Measurements from ENCODE around the gene MYO3B. TPM values are rescaled to one million over a fixed set of nuclear protein-coding genes. Genes with fewer than 3 reads are reported as not detected.

The MYO3B gene
- total RNA-seq, 2 donors from 2014 or later, result 5.2 to 10.9 TPM

- H3K9me3 Mint-ChIP-seq, result no peaks in the 10 kb centered on the region
- H3K4me1 Mint-ChIP-seq, result peaks cover 18% of the 10 kb centered on the region
- Histone ChIP-seq H3K27ac (ENCODE audit: low read depth, low read length) (no peak overlapping the region), H3K4me1 (ENCODE audit: control insufficient read depth, insufficient read depth, low read length) (peaks cover 3% of the 10 kb centered on the region), H3K36me3 (ENCODE audit: control insufficient read depth, insufficient read depth, low read length) (no peaks in the 10 kb centered on the region), H3K9ac (ENCODE audit: extremely low read depth, low read length, poor library complexity, severe bottlenecking) (no peak overlapping the region), H3K4me3 (ENCODE audit: low read length) (no peak overlapping the region), H3K9me3 (ENCODE audit: control insufficient read depth, low read length) (no peaks in the 10 kb centered on the region), H3K27me3 (ENCODE audit: control insufficient read depth, insufficient read depth, low read length, poor library complexity, severe bottlenecking) (no peaks in the 10 kb centered on the region)
- WGBS, 2 experiments (ENCODE audit: insufficient coverage in 1 of 2, insufficient read length in 1 of 2), result 89% methylated on average over 5 of the region's 5 CpGs
- no peak for TF ChIP-seq CTCF (conservative IDR thresholded peaks at IDR 0.05)
- no peaks in the 10 kb centered on the region for H3K36me3 Mint-ChIP-seq (ENCODE audit: low read depth)
- no peak overlapping the region for H3K4me3 Mint-ChIP-seq
- no peak for DNase-seq
- no peaks in the 10 kb centered on the region for H3K27me3 Mint-ChIP-seq (ENCODE audit: insufficient read depth)
- no peak overlapping the region for H3K27ac Mint-ChIP-seq
Measured at GRCh38 chr2:170514140-170514539, 336.2 kb downstream of the MYO3B start.

- H3K4me3 ChIP-seq (ENCODE audit: low read length), result no peak overlapping the region
- no peaks in the 10 kb centered on the region for H3K4me1 ChIP-seq (ENCODE audit: control insufficient read depth, insufficient read depth, low read length)
- no peaks in the 10 kb centered on the region for H3K27me3 ChIP-seq (ENCODE audit: control insufficient read depth, insufficient read depth, low read length, poor library complexity, severe bottlenecking)
- H3K4me1 Mint-ChIP-seq, result peaks cover 8% of the 10 kb centered on the region
- TF ChIP-seq CTCF (conservative IDR thresholded peaks at IDR 0.05), result no peak
- no peak overlapping the region for H3K9ac ChIP-seq (ENCODE audit: extremely low read depth, low read length, poor library complexity, severe bottlenecking)
- no peak overlapping the region for H3K27ac Mint-ChIP-seq
- H3K36me3 Mint-ChIP-seq (ENCODE audit: low read depth), result no peaks in the 10 kb centered on the region
- no peak overlapping the region for H3K27ac ChIP-seq (ENCODE audit: low read depth, low read length)
- no peaks in the 10 kb centered on the region for H3K9me3 ChIP-seq (ENCODE audit: control insufficient read depth, low read length)
- H3K27me3 Mint-ChIP-seq (ENCODE audit: insufficient read depth), result no peaks in the 10 kb centered on the region
- no peaks in the 10 kb centered on the region for H3K36me3 ChIP-seq (ENCODE audit: control insufficient read depth, insufficient read depth, low read length)
- DNase-seq, result no peak
- no peak overlapping the region for H3K4me3 Mint-ChIP-seq
- H3K9me3 Mint-ChIP-seq, result no peaks in the 10 kb centered on the region
- 14% methylated on average over 1 of the region's 1 CpG; no CpG with 5 or more reads in 1 of the 2 experiments for WGBS, 2 experiments (ENCODE audit: insufficient coverage in 1 of 2, insufficient read length in 1 of 2)
Measured at GRCh38 chr2:170517538-170517937, 339.6 kb downstream of the MYO3B start.

GRCh38 chr2:170518911-170519310 is 341.0 kb downstream of the MYO3B start:
- WGBS, 2 experiments (ENCODE audit: insufficient coverage in 1 of 2, insufficient read length in 1 of 2), result 93% methylated on average over 2 of the region's 2 CpGs; no CpG with 5 or more reads in 1 of the 2 experiments
- Mint-ChIP-seq H3K27me3 (ENCODE audit: insufficient read depth) (no peaks in the 10 kb centered on the region), H3K36me3 (ENCODE audit: low read depth) (no peaks in the 10 kb centered on the region), H3K4me3 (no peak overlapping the region), H3K27ac (no peak overlapping the region), H3K4me1 (peaks cover 8% of the 10 kb centered on the region), H3K9me3 (no peaks in the 10 kb centered on the region)
- Histone ChIP-seq H3K4me1 (ENCODE audit: control insufficient read depth, insufficient read depth, low read length) (no peaks in the 10 kb centered on the region), H3K27ac (ENCODE audit: low read depth, low read length) (no peak overlapping the region), H3K27me3 (ENCODE audit: control insufficient read depth, insufficient read depth, low read length, poor library complexity, severe bottlenecking) (no peaks in the 10 kb centered on the region), H3K36me3 (ENCODE audit: control insufficient read depth, insufficient read depth, low read length) (no peaks in the 10 kb centered on the region), H3K4me3 (ENCODE audit: low read length) (no peak overlapping the region), H3K9ac (ENCODE audit: extremely low read depth, low read length, poor library complexity, severe bottlenecking) (no peak overlapping the region), H3K9me3 (ENCODE audit: control insufficient read depth, low read length) (no peaks in the 10 kb centered on the region)
- DNase-seq, result no peak
- no peak for TF ChIP-seq CTCF (conservative IDR thresholded peaks at IDR 0.05)
